WTC11 (cell line): ENCODE results near the gene CCDC59. TPM values are rescaled to one million over a fixed set of nuclear protein-coding genes. Genes with fewer than 3 reads are reported as not detected.

Experiments used
- ATAC-seq: fragments of 200-7000 bp; cut with Tn5 transposase; 2 replicates; pipeline ENCODE4 v1.10.0; 2021; ENCODE audit warnings: mild to moderate bottlenecking, moderate library complexity
- CTCF ChIA-PET: fragments of 300-600 bp; sonication (Branson Sonifier 250); formaldehyde crosslinking; loops from one replicate; lab custom pipeline; 2021; ENCODE audit warnings: antibody characterized with exemption; lab: Charles Lee
- POLR2A ChIA-PET: fragments of 350-600 bp; sonication (Branson Sonifier 250); formaldehyde crosslinking; loops from one replicate; lab custom pipeline; 2021; ENCODE audit warnings: antibody characterized with exemption; lab: Charles Lee
- DNase-seq: peaks from one replicate; pipeline ENCODE4 v3.0.0; 2021; ENCODE audit warnings: low spot score
- H3K27ac Mint-ChIP-seq: 2 replicates; pipeline ENCODE4 v1.8.0; 2021; ENCODE audit warnings: mixed read lengths
- H3K27me3 Mint-ChIP-seq: 2 replicates; pipeline ENCODE4 v1.8.0; 2021; ENCODE audit warnings: low read depth, mild to moderate bottlenecking, moderate library complexity, mixed read lengths
- H3K36me3 Mint-ChIP-seq: 2 replicates; pipeline ENCODE4 v1.8.0; 2021; ENCODE audit warnings: mixed read lengths
- H3K4me1 Mint-ChIP-seq: 2 replicates; pipeline ENCODE4 v1.8.0; 2022; ENCODE audit warnings: mixed read lengths
- H3K4me3 Mint-ChIP-seq: 2 replicates; pipeline ENCODE4 v1.8.0; 2021; ENCODE audit warnings: mild to moderate bottlenecking, moderate library complexity, mixed read lengths
- H3K9me3 Mint-ChIP-seq: 2 replicates; pipeline ENCODE4 v1.8.0; 2021; ENCODE audit warnings: mixed read lengths
- AR ChIP-seq: fragments of 250-450 bp; sonication (Bioruptor Pico); IDR thresholded peaks from 2 replicates; pipeline ENCODE4 v1.9.0; 2021; ENCODE audit warnings: mild to moderate bottlenecking
- ATF6 ChIP-seq: sonication (generic); formaldehyde crosslinking; IDR thresholded peaks from 2 replicates; pipeline ENCODE4 v1.8.1; 2023; ENCODE audit warnings: mild to moderate bottlenecking, missing genetic modification reagents
- FOXP4 ChIP-seq: sonication (generic); formaldehyde crosslinking; IDR thresholded peaks from 2 replicates; pipeline ENCODE4 v1.8.0; 2022; ENCODE audit warnings: mild to moderate bottlenecking, missing genetic modification reagents
- JUN ChIP-seq: sonication (generic); formaldehyde crosslinking; IDR thresholded peaks from 2 replicates; pipeline ENCODE4 v1.8.0; 2023; ENCODE audit warnings: mild to moderate bottlenecking, missing genetic modification reagents
- KAT7 ChIP-seq: sonication (generic); formaldehyde crosslinking; IDR thresholded peaks from 2 replicates; pipeline ENCODE4 v1.8.1; 2023; ENCODE audit warnings: missing genetic modification reagents, mild to moderate bottlenecking, borderline replicate concordance
- MXD4 ChIP-seq: fragments of 250-450 bp; sonication (Bioruptor Pico); IDR thresholded peaks from 2 replicates; pipeline ENCODE4 v1.8.0; 2021; ENCODE audit warnings: mild to moderate bottlenecking, moderate library complexity, borderline replicate concordance
- NR2C2 ChIP-seq: sonication (generic); formaldehyde crosslinking; IDR thresholded peaks from 2 replicates; pipeline ENCODE4 v1.8.0; 2022; ENCODE audit warnings: mild to moderate bottlenecking, missing genetic modification reagents
- SMAD3 ChIP-seq: sonication (generic); formaldehyde crosslinking; IDR thresholded peaks from 2 replicates; pipeline ENCODE4 v1.8.0; 2022; ENCODE audit warnings: missing genetic modification reagents, mild to moderate bottlenecking, borderline replicate concordance
- TEAD1 ChIP-seq: sonication (generic); formaldehyde crosslinking; IDR thresholded peaks from 2 replicates; pipeline ENCODE4 v1.8.0; 2022; ENCODE audit warnings: mild to moderate bottlenecking, missing genetic modification reagents
- TP53 ChIP-seq: sonication (generic); formaldehyde crosslinking; IDR thresholded peaks from 2 replicates; pipeline ENCODE4 v1.8.1; 2023; ENCODE audit warnings: mild to moderate bottlenecking, missing genetic modification reagents
- ZBTB21 ChIP-seq: sonication (generic); formaldehyde crosslinking; IDR thresholded peaks from 2 replicates; pipeline ENCODE4 v1.8.1; 2023; ENCODE audit warnings: mild to moderate bottlenecking, missing genetic modification reagents, borderline replicate concordance
- ZNF281 ChIP-seq: sonication (generic); formaldehyde crosslinking; IDR thresholded peaks from 2 replicates; pipeline ENCODE4 v1.8.0; 2023; ENCODE audit warnings: mild to moderate bottlenecking, missing genetic modification reagents
- ZNF671 ChIP-seq: fragments of 250-450 bp; sonication (Bioruptor Pico); IDR thresholded peaks from 2 replicates; pipeline ENCODE4 v1.8.0; 2021; ENCODE audit warnings: mild to moderate bottlenecking
- total RNA-seq: library from RNA; stranded (reverse); gene quantifications from 3 replicates; pipeline ENCODE4 v1.2.3, GENCODE V29; 2021
- TF ChIP-seq, protein P1 (sequence below): sonication (generic); formaldehyde crosslinking; IDR thresholded peaks from 2 replicates; pipeline ENCODE4 v1.8.1; 2023; ENCODE audit warnings: mild to moderate bottlenecking, missing genetic modification reagents
- TF ChIP-seq, protein P2 (sequence below): sonication (generic); formaldehyde crosslinking; IDR thresholded peaks from 2 replicates; pipeline ENCODE4 v1.8.1; 2023; ENCODE audit warnings: mild to moderate bottlenecking, missing genetic modification reagents, moderate library complexity
- TF ChIP-seq, protein P3 (sequence below): fragments of 250-450 bp; sonication (Bioruptor Pico); IDR thresholded peaks from 2 replicates; pipeline ENCODE4 v1.9.0; 2021; ENCODE audit warnings: moderate library complexity, mild to moderate bottlenecking, inconsistent platforms, borderline replicate concordance
- TF ChIP-seq, protein P4 (sequence below): fragments of 250-450 bp; sonication (Bioruptor Pico); IDR thresholded peaks from 2 replicates; pipeline ENCODE4 v2.1.2; 2022; ENCODE audit warnings: mild to moderate bottlenecking, moderate library complexity

Gene CCDC59
- total RNA-seq, 1 experiment from 2014 or later, result 49.2 TPM

GRCh38 chr12:82383930-82384552 lies 25.9 kb upstream of the CCDC59 start:
- no peak for TF ChIP-seq SMAD3 (CRISPR knock-in tag)
- TF ChIP-seq, protein P1, sequence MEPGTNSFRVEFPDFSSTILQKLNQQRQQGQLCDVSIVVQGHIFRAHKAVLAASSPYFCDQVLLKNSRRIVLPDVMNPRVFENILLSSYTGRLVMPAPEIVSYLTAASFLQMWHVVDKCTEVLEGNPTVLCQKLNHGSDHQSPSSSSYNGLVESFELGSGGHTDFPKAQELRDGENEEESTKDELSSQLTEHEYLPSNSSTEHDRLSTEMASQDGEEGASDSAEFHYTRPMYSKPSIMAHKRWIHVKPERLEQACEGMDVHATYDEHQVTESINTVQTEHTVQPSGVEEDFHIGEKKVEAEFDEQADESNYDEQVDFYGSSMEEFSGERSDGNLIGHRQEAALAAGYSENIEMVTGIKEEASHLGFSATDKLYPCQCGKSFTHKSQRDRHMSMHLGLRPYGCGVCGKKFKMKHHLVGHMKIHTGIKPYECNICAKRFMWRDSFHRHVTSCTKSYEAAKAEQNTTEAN (CRISPR knock-in tag), result no peak
- TF ChIP-seq ZBTB21 (CRISPR knock-in tag), result no peak
- TF ChIP-seq ATF6, result no peak
- TF ChIP-seq TEAD1 (CRISPR knock-in tag), result no peak
- TF ChIP-seq FOXP4 (CRISPR knock-in tag), result no peak
- TF ChIP-seq ZNF671 (CRISPR knock-in tag), result no peak
- no peak for TF ChIP-seq ZNF281
- TF ChIP-seq, protein P2, sequence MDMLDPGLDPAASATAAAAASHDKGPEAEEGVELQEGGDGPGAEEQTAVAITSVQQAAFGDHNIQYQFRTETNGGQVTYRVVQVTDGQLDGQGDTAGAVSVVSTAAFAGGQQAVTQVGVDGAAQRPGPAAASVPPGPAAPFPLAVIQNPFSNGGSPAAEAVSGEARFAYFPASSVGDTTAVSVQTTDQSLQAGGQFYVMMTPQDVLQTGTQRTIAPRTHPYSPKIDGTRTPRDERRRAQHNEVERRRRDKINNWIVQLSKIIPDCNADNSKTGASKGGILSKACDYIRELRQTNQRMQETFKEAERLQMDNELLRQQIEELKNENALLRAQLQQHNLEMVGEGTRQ (CRISPR knock-in tag), result no peak
- TF ChIP-seq MXD4 (CRISPR knock-in tag), result no peak
- TF ChIP-seq, protein P3, sequence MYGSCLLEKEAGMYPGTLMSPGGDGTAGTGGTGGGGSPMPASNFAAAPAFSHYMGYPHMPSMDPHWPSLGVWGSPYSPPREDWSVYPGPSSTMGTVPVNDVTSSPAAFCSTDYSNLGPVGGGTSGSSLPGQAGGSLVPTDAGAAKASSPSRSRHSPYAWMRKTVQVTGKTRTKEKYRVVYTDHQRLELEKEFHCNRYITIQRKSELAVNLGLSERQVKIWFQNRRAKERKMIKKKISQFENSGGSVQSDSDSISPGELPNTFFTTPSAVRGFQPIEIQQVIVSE, result no peak
- no peak for TF ChIP-seq TP53 (CRISPR knock-in tag)
- no peak for TF ChIP-seq JUN (CRISPR knock-in tag)
- TF ChIP-seq AR (CRISPR knock-in tag), result no peak
- TF ChIP-seq, protein P4, sequence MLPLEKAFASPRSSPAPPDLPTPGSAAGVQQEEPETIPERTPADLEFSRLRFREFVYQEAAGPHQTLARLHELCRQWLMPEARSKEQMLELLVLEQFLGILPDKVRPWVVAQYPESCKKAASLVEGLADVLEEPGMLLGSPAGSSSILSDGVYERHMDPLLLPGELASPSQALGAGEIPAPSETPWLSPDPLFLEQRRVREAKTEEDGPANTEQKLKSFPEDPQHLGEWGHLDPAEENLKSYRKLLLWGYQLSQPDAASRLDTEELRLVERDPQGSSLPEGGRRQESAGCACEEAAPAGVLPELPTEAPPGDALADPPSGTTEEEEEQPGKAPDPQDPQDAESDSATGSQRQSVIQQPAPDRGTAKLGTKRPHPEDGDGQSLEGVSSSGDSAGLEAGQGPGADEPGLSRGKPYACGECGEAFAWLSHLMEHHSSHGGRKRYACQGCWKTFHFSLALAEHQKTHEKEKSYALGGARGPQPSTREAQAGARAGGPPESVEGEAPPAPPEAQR (CRISPR knock-in tag), result no peak
- no peak for TF ChIP-seq KAT7 (CRISPR knock-in tag)
- TF ChIP-seq NR2C2 (CRISPR knock-in tag), result no peak
- TF ChIP-seq, all 79 proteins: peak for 0
- ATAC-seq (peak; percentile 50; the same call in 1 of the 2 replicates), DNase-seq (no peak)
- no peaks in the 10 kb centered on the region for H3K36me3 Mint-ChIP-seq
- no peaks in the 10 kb centered on the region for H3K27me3 Mint-ChIP-seq
- ChIA-PET CTCF (no interaction called here), POLR2A (no interaction called here)
- no peak overlapping the region for H3K27ac Mint-ChIP-seq
- H3K4me1 Mint-ChIP-seq, result peaks cover 4% of the 10 kb centered on the region; the same call in 1 of the 2 replicates
- H3K9me3 Mint-ChIP-seq, result peaks cover 3% of the 10 kb centered on the region; the same call in 1 of the 2 replicates
- no peak overlapping the region for H3K4me3 Mint-ChIP-seq
